NB4 (cell line): Measurements from ENCODE around the gene MFSD11.

Source experiments
- DNase-seq: peaks from one replicate; pipeline ENCODE4 v3.0.0; 2010; ENCODE audit warnings: low read depth
- H3K4me3 ChIP-seq: one replicate; pipeline ENCODE4 v1.5.1; 2011; ENCODE audit warnings: mild to moderate bottlenecking, low read depth, low read length, moderate library complexity
- MYC ChIP-seq: IDR thresholded peaks from 2 replicates; pipeline ENCODE4 v1.6.1; 2011; ENCODE audit warnings: low read depth, low read length
- POLR2A ChIP-seq: IDR thresholded peaks from 2 replicates; pipeline ENCODE4 v1.6.1; 2011; ENCODE audit warnings: mild to moderate bottlenecking; ENCODE audit not compliant: insufficient read length; ENCODE audit errors: extremely low read depth
- TF ChIP-seq, protein P1 (sequence below): IDR thresholded peaks from 2 replicates; pipeline ENCODE4 v1.6.1; 2011; ENCODE audit warnings: low read depth, low read length
- TF ChIP-seq, protein P2 (sequence below): IDR thresholded peaks from one replicate; pipeline ENCODE4 v1.5.1; 2012; ENCODE audit warnings: low read depth, low read length

The MFSD11 gene

DNA sequence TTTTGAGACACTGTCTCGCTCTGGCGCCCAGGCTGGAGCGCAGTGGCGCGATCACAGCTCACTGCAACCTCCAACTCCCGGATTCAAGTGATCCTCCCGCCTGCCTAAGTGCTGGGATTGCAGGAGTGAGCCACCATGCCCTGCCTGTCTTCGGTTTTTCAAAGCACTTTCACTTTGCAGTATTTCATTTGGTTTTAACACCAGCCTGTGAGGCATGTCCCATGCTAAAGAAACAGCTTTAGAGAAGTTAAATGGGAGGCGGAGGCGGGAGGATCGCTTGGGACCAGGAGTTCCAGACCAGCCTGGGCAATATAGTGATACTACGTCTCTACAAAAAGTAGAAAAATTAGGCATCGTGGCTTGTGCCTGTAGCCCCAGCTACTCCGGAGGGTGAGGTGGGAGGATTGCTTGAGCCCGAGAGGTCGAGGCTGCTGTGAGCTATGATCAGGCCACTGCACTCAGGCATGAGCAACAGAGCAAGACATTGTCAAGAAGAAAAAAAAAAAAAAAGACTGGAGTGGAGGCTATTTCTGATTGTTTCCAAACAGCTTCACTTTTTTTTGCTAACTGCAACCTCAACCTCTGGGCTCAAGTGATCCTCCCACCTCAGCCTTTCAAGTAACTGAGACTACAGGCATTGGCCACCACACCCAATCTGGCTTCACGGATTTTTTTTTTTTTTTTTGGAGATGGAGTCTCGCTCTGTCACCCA, 10.0 kb upstream of the MFSD11 start:
- peak overlapping the region; percentile 76 for H3K4me3 ChIP-seq

DNA sequence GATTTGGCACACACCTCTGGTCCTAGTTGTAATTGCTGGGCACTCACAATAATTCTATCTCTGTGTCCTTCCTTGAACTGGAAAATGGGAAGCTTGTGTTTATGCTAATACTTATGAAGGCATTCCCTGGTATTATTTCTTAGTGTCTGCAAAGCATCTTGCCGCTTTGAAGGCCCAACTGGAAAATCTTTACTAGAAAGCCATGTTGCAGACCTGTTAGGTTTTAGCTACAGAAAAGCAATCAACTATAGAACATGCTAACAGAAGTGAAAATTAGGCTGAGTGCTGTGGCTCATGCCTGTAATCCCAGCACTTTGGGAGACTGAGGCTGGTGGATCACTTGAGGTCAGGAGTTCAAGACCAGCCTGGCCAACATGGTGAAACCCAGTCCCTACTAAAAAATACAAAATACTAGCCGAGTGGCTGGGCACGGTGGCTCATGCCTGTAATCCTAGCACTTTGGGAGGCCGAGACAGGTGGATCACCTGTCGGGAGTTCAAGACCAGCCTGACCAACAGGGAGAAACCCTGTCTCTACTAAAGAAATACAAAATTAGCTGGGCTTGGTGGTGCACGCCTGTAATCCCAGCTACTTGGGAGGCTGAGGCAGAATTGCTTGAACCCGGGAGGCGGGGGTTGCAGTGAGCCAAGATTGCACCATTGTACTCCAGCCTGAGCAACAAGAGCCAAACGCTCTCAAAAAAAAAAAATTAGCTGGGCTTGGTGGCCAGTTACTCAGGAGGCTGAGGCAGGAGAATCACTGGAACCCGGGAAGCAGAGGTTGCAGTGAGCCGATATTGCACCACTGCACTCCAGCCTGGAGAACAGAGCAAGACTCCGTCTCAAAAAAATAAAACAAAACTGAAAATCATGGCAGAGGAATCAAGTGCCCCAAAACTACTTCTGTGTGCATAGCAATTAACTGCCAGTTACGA, 5.9 kb upstream of the MFSD11 start:
- peak overlapping the region; percentile 100 for H3K4me3 ChIP-seq
- DNase-seq: peak; percentile 20

More for the DNA sequence above, 10.0 kb upstream of the MFSD11 start:
- DNase-seq: peak; percentile 45
- TF ChIP-seq, protein P1, sequence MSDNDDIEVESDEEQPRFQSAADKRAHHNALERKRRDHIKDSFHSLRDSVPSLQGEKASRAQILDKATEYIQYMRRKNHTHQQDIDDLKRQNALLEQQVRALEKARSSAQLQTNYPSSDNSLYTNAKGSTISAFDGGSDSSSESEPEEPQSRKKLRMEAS: no peak
- TF ChIP-seq POLR2A (no peak), MYC (no peak)
- TF ChIP-seq, protein P2, sequence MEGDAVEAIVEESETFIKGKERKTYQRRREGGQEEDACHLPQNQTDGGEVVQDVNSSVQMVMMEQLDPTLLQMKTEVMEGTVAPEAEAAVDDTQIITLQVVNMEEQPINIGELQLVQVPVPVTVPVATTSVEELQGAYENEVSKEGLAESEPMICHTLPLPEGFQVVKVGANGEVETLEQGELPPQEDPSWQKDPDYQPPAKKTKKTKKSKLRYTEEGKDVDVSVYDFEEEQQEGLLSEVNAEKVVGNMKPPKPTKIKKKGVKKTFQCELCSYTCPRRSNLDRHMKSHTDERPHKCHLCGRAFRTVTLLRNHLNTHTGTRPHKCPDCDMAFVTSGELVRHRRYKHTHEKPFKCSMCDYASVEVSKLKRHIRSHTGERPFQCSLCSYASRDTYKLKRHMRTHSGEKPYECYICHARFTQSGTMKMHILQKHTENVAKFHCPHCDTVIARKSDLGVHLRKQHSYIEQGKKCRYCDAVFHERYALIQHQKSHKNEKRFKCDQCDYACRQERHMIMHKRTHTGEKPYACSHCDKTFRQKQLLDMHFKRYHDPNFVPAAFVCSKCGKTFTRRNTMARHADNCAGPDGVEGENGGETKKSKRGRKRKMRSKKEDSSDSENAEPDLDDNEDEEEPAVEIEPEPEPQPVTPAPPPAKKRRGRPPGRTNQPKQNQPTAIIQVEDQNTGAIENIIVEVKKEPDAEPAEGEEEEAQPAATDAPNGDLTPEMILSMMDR: no peak

DNA sequence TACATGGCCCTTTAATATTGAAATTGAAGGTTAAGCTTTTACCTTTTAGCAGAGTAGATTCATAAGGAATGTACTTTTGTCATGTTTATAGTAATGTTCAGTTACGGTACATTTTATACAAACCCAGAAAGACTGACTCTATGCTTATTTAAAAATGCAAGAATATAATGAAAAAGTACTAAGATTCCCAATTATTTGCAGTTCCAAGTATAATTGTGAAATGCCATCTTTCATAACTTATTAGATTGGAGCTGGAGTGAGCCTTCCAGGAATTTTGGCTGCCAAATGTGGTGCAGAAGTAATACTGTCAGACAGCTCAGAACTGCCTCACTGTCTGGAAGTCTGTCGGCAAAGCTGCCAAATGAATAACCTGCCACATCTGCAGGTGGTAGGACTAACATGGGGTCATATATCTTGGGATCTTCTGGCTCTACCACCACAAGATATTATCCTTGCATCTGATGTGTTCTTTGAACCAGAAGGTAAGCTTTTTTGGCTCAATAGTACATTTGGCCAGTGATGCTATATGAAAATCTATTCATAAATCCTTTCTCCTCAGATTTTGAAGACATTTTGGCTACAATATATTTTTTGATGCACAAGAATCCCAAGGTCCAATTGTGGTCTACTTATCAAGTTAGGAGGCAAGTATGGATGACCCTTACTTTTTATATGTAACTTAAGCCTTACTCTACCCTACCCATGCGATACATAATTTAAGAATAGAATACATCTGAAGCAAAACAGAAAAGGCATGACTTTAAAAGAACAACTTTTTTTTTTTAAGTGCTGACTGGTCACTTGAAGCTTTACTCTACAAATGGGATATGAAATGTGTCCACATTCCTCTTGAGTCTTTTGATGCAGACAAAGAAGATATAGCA, 4.9 kb upstream of the MFSD11 start:
- H3K4me3 ChIP-seq: peak overlapping the region; percentile 100
- DNase-seq: peak; percentile 35
- TF ChIP-seq MYC: no peak
- TF ChIP-seq, protein P1: no peak
- TF ChIP-seq, protein P2: no peak
- TF ChIP-seq POLR2A: no peak

DNA sequence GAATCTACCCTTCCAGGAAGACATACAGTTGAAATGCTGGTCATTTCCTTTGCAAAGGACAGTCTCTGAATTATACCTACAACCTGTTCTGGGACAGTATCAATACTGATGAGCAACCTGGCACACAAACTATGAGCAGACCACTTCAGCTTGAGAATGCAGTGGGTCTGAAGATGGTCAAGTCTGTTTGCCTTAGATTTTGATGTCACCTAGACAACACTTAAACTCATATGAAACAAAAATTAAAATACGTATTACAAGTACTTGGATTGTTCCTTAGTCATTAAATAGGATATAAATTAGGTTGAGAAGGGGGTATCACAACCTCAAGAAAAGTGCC, 4.3 kb upstream of the MFSD11 start:
- DNase-seq: peak; percentile 11
- TF ChIP-seq, protein P1: no peak
- TF ChIP-seq MYC (no peak), POLR2A (no peak)
- TF ChIP-seq, protein P2: no peak
- H3K4me3 ChIP-seq: peak overlapping the region; percentile 100

DNA sequence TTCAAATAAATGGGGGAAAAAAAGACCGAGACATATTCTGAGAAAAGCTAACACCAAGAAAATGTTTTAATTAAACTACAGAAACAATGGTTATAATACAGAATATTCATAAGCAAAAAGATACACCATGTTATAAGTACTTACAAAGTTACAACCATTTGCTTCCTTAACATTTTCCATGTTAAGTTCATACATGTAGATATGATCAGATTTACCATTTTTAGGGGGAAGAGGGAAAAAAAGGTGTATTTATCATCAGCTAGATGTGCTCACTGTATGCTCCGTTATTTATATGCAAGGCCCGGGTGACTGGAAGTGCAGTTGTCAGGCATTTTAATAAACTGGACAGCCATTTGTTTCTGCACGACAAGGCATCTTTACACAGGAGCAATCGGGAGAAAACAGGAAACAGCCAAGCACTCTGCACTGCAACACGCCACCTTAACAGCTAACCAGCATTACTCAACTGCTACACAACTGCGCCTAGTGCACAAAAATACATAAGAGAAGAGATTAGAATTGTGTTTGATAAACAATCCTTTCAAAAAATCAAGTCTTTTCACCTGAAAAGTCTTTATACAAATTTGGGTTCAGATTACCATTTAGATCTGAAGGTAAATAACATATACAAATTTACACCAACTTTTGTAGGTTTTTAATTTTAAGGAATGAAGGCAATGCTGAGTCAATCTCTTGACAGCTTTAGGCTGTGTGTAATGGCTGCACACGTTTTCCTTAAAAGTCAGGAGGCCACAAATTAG, 3.7 kb upstream of the MFSD11 start:
- 0 out of 2 replicates have a peak, but pooled peaks have one; percentile 34 for TF ChIP-seq MYC
- TF ChIP-seq, protein P2: no peak
- TF ChIP-seq, protein P1: peak; percentile 62
- peak; percentile 24 for TF ChIP-seq POLR2A
- H3K4me3 ChIP-seq: peak overlapping the region; percentile 100
- DNase-seq: peak; percentile 74
